Measurements from ENCODE around the gene ST6GAL1. TPM values are rescaled to one million over a fixed set of nuclear protein-coding genes. Genes with fewer than 3 reads are reported as not detected.

ST6GAL1 gene
- total RNA-seq, 1 experiment from 2014 or later = 3.3 TPM

GRCh38 chr3:187079090-187080022, 149.0 kb downstream of the ST6GAL1 start:
- POLR2A ChIA-PET = no interaction called here
- Histone ChIP-seq H3K27me3 (ENCODE audit: control insufficient read depth, insufficient read depth, low read length) (no peaks in the 10 kb centered on the region), H3K4me3 (ENCODE audit: low read depth in 2 of 2, low read length in 2 of 2) (no peak overlapping the region), H3K27ac (ENCODE audit: low read length) (no peak overlapping the region), H3K4me1 (ENCODE audit: control insufficient read depth, insufficient read depth, low read length) (no peaks in the 10 kb centered on the region), H3K9me3 (ENCODE audit: control insufficient read depth, insufficient read depth, low read depth, low read length) (no peaks in the 10 kb centered on the region), H3K36me3 (ENCODE audit: control insufficient read depth, insufficient read depth, low read length) (no peaks in the 10 kb centered on the region)
- CTCF ChIA-PET = no interaction called here
- no TSS peak for BruUV-seq (replicated peaks)
- intact Hi-C loops (cut with micrococcal nuclease; ENCODE audit: unreplicated experiment) (no loop called here), in situ Hi-C loops (cut with HindIII; ENCODE audit: low pct_unique_long_range_greater_than_20kb, low sequenced_read_pairs) (no loop called here)
- DNase-seq (ENCODE audit: low read depth, low spot score) = no peak
- no peak for ATAC-seq
- TF ChIP-seq REST (IDR thresholded peaks at IDR 0.05; ENCODE audit: insufficient read depth in 1 of 2, low read depth in 2 of 2, low read length in 1 of 2) = no peak
- TF ChIP-seq TCF7L2 (IDR thresholded peaks at IDR 0.05; ENCODE audit: low read depth, low read length) = no peak

- intact Hi-C loops (cut with micrococcal nuclease; ENCODE audit: unreplicated experiment) = no loop called here
- CTCF ChIA-PET = interaction anchor here (0.6 kb wide), 1 partner anchor 578 kb away, joined by 8 read pairs; no protein-coding TSS in a partner anchor
Measured at GRCh38 chr3:187080799-187081450, 150.6 kb downstream of the ST6GAL1 start.

More at GRCh38 chr3:187080799-187081450, 150.6 kb downstream of the ST6GAL1 start:
- TF ChIP-seq SIN3A (IDR thresholded peaks at IDR 0.05; ENCODE audit: borderline replicate concordance, insufficient read depth, low read depth, low read length) = no peak
- no peak for TF ChIP-seq REST (IDR thresholded peaks at IDR 0.05; ENCODE audit: insufficient read depth in 1 of 2, low read depth in 2 of 2, low read length in 1 of 2)
- no peak for TF ChIP-seq POLR2AphosphoS5 (IDR thresholded peaks at IDR 0.05; ENCODE audit: low read depth, low read length)
- TF ChIP-seq TCF7L2 (IDR thresholded peaks at IDR 0.05; ENCODE audit: low read depth, low read length) = no peak
- TF ChIP-seq CTCF (IDR thresholded peaks at IDR 0.05) = no peak
- no peak for DNase-seq (ENCODE audit: low read depth, low spot score)
- Histone ChIP-seq H3K4me3 (ENCODE audit: low read depth in 2 of 2, low read length in 2 of 2) (no peak overlapping the region), H3K36me3 (ENCODE audit: control insufficient read depth, insufficient read depth, low read length) (no peaks in the 10 kb centered on the region), H3K9me3 (ENCODE audit: control insufficient read depth, insufficient read depth, low read depth, low read length) (no peaks in the 10 kb centered on the region), H3K27ac (ENCODE audit: low read length) (no peak overlapping the region), H3K27me3 (ENCODE audit: control insufficient read depth, insufficient read depth, low read length) (no peaks in the 10 kb centered on the region), H3K4me1 (ENCODE audit: control insufficient read depth, insufficient read depth, low read length) (no peaks in the 10 kb centered on the region)
- no peak for ATAC-seq
- POLR2A ChIA-PET = no interaction called here
- in situ Hi-C loops (cut with HindIII; ENCODE audit: low pct_unique_long_range_greater_than_20kb, low sequenced_read_pairs) = no loop called here
- no TSS peak for BruUV-seq (replicated peaks)
